ENCODE results near the gene RALY. TPM values are rescaled to one million over a fixed set of nuclear protein-coding genes. Genes with fewer than 3 reads are reported as not detected.

The RALY gene
- total RNA-seq, 1 donor from 2014 or later = 62.3 TPM

DNA sequence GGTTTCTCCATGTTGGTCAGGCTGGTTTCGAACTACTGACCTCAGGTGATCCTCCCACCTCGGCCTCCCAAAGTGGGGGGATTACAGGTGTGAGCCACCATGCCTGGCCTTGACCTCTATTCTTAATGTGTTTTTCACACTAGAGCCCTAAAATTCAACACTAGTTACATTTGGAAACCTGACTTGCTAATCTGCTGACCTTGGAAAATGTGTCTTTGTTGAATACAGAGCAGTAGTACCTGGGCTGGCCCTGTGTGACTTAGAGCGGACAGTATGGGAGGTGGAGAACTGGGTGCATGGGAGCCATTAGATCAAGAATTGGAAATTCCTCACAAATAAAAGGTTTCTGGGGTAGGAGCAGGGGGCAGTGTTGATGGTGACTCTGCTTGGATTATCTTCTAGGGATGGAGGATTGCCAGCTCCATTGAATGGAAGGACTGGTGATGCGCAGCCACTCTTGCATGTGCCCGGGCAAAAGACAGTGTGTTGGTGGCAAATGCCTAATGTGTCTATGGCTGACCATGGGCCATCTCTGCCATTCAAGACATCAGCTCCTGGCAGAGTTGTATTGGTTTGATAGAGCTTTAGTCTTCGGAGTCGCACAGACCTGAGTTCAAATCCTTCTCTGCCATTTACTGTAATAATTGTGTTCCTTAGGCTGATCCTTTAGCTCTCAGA is 53.4 kb downstream of the RALY start:
- DNase-seq (ENCODE audit: low read depth in 2 of 2) = no peak

DNA sequence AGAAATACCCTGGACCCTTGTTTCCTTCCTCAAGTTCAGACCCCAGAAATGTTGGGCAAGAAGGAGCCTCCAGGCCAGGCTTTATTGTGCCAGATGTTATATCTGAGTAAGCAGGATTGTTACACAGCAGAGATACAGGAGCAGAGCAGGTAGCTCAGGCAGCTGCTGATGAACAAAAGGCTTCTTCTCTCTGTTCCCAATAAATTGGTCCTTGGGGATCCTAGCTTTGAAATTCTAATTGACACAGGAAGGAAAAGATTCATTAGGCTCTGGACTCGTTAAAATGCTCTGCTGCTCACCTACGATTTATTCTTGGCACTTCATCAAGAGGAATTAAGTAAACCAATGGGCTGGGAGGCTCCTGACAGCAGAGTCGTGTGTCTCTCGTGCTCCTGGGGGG is 54.2 kb downstream of the RALY start:
- no peak for DNase-seq (ENCODE audit: low read depth in 2 of 2)

DNA sequence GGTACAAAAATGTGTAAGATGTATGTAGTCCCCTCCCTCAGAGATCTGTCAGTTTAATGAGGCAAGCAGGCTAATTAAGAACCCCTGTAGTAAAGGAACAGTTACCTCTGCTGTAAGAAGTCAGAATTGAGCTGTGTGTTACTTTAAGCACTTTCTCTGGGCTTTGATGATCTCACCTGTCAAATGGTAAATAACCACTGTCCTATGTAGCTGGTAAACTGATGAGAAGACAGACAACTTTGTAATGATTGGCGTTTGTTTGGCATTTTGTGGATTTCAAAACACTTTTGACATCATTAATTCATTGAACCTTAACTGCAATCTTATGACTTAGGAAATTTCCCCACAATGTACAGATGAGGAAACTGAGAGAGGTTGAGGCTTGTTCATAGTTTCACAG is 55.7 kb downstream of the RALY start:
- DNase-seq (ENCODE audit: low read depth in 2 of 2) = no peak

DNA sequence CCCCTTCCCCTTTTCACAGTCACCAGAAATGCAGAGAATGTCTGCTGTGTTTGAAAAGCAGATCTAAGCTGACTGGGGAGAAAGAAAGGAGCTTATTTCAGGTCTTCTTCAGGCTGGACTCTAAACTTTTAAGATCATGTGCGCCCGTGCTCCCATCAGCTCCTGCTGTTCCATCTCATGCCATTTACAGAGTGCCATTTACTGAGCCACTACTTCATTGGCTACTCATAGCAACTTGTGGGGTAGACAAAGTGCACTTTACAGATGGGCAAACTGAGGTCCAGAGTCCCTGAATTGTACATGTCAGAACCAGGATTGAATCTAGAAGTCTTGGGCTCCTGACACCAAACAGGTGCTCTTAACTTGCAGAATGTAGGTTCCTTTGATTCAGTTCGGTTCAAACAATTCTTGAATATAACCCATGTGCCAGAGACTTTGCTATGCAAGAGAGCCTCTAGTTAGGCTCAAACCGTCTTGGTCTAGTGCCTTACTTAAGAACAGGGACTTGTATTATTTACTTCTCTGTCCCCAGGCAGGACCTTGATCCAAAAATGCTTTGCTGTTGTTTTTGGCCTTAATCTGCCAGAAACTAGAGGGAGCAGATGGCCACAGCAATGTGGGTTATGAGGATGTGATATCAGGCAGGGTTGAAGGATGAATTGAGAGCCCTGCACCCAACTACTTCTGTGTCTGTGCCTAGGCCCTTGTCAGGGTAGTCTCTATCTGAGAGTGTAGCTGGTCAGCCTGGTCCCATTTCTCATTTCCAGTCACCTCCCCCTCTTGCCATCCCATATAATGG is 56.4 kb downstream of the RALY start:
- no peak for DNase-seq (ENCODE audit: low read depth in 2 of 2)

DNA sequence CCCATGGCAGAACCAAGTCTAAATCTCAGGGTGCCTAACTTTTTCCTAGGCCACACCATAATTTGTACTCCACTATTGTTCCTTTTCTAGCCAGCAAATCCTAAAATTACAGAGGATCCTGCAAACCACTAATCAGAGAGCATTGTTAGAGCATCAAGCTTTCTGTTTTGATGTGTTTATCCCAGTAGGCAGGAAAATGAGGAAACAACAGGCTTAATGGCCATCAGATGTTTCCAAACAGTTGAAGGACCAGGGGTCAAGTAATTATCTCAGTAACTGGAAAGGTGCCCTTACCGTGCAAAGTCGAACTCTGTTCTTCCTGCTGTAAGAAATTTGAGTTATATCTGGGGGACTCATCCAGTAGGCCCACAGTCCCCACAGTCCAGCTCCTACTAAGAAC is 58.7 kb downstream of the RALY start:
- DNase-seq (ENCODE audit: low read depth in 2 of 2) = peak; percentile 32 to 55

GRCh38 chr20:34055290-34055689 is 61.6 kb downstream of the RALY start:
- DNase-seq (ENCODE audit: low read depth in 2 of 2) = peak in 1 of 2 donors; percentile 13

DNA sequence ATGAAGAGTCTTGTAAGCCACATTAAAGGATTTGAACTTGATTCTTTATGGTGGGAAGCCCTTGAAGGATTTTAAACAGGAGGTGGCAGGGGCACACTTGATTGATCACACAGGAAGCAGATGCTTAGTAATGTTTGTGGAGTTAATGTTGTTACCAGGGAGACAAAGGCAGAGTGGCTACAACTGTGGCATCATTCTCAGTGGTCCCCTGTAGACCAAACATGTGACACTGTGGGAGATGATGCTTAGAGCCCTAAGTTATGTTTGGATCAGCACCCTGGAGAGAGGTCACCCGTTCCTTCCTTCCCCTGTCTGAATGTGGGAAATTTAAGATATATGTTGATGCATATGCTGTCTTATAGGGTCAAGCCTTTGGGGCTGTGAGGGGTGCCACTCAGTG is 65.1 kb downstream of the RALY start:
- DNase-seq (ENCODE audit: low read depth in 2 of 2) = peak in 1 of 2 donors; percentile 39

- DNase-seq (ENCODE audit: low read depth in 2 of 2) = no peak
These were observed 67.3 kb downstream of the RALY start for GRCh38 chr20:34060970-34061369.

GRCh38 chr20:34061695-34062094 is 68.0 kb downstream of the RALY start:
- no peak for DNase-seq (ENCODE audit: low read depth in 2 of 2)

DNA sequence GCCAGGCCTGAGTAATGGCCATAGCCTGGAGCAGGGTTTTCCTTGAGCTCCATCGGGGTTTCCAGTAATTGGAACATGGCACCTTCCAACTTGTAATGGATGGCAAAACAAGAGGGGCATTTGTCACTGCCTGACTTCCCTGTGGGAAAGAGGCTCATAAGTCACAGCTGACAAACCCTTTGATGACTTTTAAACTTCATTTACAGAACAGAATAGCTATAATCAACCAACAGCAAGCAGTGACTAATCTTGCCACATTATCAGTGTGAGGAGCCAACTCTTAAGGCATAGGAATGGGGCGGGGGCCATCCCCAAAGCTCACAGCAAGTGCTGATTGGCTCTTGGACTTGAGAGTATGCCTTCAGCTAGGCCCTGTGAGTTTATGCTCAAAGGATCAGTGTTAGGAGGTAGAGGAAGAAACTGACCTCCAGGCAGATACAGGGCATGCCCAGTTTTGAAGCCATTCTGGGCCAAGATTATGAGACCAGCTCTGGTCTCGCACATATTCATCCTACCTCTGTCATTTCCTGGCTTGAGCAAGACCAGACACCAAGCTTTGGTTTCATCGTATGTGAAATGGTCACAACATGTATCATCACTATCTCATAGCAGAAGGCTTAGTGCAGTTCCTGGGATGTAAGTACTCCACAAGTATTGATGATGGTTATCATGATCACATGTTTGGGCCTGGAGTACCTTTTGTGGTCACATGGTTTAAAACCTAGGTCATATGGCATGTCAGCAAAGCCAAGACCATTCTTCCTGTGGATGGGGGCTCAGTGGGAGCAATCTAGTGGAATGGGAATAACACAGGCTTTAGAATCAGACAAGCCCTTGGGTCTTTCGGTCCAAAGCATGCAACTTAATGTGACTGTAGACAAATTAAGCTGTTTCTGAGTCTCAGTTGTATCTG is 69.1 kb downstream of the RALY start:
- DNase-seq (ENCODE audit: low read depth in 2 of 2) = no peak

GRCh38 chr20:34064286-34064685 is 70.6 kb downstream of the RALY start:
- DNase-seq (ENCODE audit: low read depth in 2 of 2) = no peak

GRCh38 chr20:34065260-34065659 is 71.5 kb downstream of the RALY start:
- DNase-seq (ENCODE audit: low read depth in 2 of 2) = peak in 1 of 2 donors; percentile 9

GRCh38 chr20:34066476-34067090 is 72.9 kb downstream of the RALY start:
- DNase-seq (ENCODE audit: low read depth in 2 of 2) = no peak

DNA sequence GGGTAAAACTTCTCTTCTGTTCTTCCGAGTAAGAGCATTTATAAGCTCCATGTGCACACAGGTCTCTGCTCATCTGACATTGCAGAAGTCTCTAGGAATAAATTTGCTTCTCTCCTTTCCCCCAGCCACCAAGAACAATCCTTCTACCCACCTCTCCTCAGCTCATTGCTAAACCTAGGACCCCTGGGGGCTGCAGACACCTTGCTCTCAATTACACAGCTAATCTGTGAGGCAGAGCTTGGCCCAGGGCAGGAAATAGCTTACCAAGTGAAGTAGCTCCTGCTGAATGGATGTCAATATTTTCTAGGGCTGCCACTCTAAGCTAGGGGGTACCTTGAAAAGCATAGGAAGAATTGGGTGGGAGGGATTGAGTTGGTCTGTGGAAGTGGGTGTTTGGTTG is 74.3 kb downstream of the RALY start:
- no peak for DNase-seq (ENCODE audit: low read depth in 2 of 2)

GRCh38 chr20:34069341-34070078 is 75.8 kb downstream of the RALY start:
- peak; percentile 74 to 84 for DNase-seq (ENCODE audit: low read depth in 2 of 2)

DNA sequence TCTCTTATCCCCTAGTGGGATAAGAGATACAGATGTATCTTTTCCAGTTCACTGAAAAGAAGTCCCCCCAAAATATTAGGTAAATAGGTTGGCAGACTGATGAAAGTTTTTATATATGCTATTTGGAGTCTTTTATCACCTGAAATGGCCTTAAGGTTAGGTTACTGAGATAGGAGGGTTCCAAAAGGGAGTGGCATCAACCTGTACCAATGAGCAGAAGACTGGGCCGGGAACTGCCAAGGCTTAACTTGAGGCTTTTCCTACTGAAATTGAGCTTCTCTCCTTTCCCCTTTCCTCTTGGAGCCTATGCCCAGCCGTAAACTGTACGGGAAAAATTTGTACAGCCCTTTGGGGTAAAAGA is 76.3 kb downstream of the RALY start:
- no peak for DNase-seq (ENCODE audit: low read depth in 2 of 2)

GRCh38 chr20:34070859-34071258 is 77.1 kb downstream of the RALY start:
- no peak for DNase-seq (ENCODE audit: low read depth in 2 of 2)

DNA sequence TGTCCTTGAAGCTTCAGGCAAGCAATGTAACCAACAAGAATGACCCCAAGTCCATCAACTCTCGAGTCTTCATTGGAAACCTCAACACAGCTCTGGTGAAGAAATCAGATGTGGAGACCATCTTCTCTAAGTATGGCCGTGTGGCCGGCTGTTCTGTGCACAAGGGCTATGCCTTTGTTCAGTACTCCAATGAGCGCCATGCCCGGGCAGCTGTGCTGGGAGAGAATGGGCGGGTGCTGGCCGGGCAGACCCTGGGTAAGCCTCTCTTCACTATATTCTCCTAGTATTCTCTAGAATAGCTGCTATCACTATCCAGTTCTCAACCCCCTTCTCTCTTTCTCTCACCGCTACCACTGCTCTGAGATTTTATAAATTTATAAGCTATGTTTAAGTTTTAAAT is 78.4 kb downstream of the RALY start:
- no peak for DNase-seq (ENCODE audit: low read depth in 2 of 2)

GRCh38 chr20:34072778-34073177 is 79.1 kb downstream of the RALY start:
- DNase-seq (ENCODE audit: low read depth in 2 of 2) = no peak

DNA sequence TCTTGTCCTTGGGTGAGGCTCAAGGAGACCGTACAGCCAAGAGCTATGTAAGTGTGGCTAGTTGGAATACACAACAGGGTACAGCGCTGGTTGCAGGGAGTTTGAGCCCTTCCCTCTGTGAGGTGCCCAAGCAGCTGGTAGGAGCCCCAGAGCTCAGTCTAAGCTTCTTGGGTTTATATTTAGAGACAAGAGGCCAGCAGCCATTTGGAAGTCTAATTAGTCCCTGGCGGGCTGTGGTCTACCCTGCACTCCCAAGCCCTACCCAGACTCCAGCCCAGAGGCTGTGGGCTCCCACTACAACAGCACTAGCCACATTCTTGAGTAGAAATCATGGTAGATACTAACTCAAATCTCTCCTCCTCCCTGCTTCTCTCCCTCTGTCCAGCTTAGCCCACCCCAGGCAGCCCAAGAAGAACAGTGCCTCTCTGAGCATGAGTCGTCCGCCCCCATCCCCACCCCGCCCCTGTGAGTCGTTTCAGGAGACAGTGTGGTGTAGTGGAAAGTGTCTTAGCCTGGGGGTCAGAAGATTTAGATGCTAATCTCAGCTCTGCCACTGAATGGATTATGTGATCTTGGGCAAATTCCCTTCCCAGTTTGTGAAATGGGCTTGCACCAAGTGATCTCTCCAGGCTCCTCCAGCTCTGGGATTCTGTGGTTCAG is 80.5 kb downstream of the RALY start:
- no peak for DNase-seq (ENCODE audit: low read depth in 2 of 2)

Data from dermis microvascular lymphatic vessel endothelial cell (primary cell).